Measurements from ENCODE around the gene TAF5L.
"Not testable (repeated sequence)": the region's sequence is repeated elsewhere in the genome, so short reads cannot be mapped to it uniquely, and the experiment has no call there.

TAF5L gene

GRCh38 chr1:229642376-229642775 is 16.5 kb upstream of the TAF5L start:
- no peak for DNase-seq (ENCODE audit: low spot score)

- no peak for DNase-seq (ENCODE audit: low spot score)
Measured at GRCh38 chr1:229641306-229641705, 15.4 kb upstream of the TAF5L start.

GRCh38 chr1:229640455-229640854 is 14.5 kb upstream of the TAF5L start:
- DNase-seq (ENCODE audit: low spot score) = no peak

GRCh38 chr1:229637746-229638145 is 11.8 kb upstream of the TAF5L start:
- no peak for DNase-seq (ENCODE audit: low spot score)

- DNase-seq (ENCODE audit: low spot score) = no peak
Measured at GRCh38 chr1:229636042-229636441, 10.1 kb upstream of the TAF5L start.

GRCh38 chr1:229631966-229632365 is 6.0 kb upstream of the TAF5L start:
- DNase-seq (ENCODE audit: low spot score) = no peak

- no peak for DNase-seq (ENCODE audit: low spot score)
Measured at GRCh38 chr1:229631148-229631547, 5.2 kb upstream of the TAF5L start.

- no peak for DNase-seq (ENCODE audit: low spot score)
Measured at GRCh38 chr1:229629261-229629660, 3.3 kb upstream of the TAF5L start.

GRCh38 chr1:229627003-229627402 is 1.1 kb upstream of the TAF5L start:
- DNase-seq (ENCODE audit: low spot score) = no peak

- DNase-seq (ENCODE audit: low spot score) = no peak
Measured at GRCh38 chr1:229625071-229625914, 629 bp downstream of the TAF5L start.

- no peak for DNase-seq (ENCODE audit: low spot score)
Measured at GRCh38 chr1:229624521-229625070, 1.3 kb downstream of the TAF5L start.

- DNase-seq (ENCODE audit: low spot score) = no peak
Measured at GRCh38 chr1:229623838-229624237, 2.1 kb downstream of the TAF5L start.

GRCh38 chr1:229623225-229623624 is 2.7 kb downstream of the TAF5L start:
- DNase-seq (ENCODE audit: low spot score) = no peak

- not testable (repeated sequence) for DNase-seq (ENCODE audit: low spot score)
Measured at GRCh38 chr1:229622641-229623120, 3.2 kb downstream of the TAF5L start.

GRCh38 chr1:229621663-229622062 is 4.3 kb downstream of the TAF5L start:
- no peak for DNase-seq (ENCODE audit: low spot score)

- DNase-seq (ENCODE audit: low spot score) = no peak
Measured at GRCh38 chr1:229620876-229621275, 5.0 kb downstream of the TAF5L start.

- DNase-seq (ENCODE audit: low spot score) = no peak
Measured at GRCh38 chr1:229619614-229620013, 6.3 kb downstream of the TAF5L start.

- no peak for DNase-seq (ENCODE audit: low spot score)
Measured at GRCh38 chr1:229619002-229619401, 6.9 kb downstream of the TAF5L start.

GRCh38 chr1:229617351-229618100 is 8.4 kb downstream of the TAF5L start:
- no peak for DNase-seq (ENCODE audit: low spot score)

GRCh38 chr1:229614701-229615100 is 11.2 kb downstream of the TAF5L start:
- no peak for DNase-seq (ENCODE audit: low spot score)

- DNase-seq (ENCODE audit: low spot score) = no peak
Measured at GRCh38 chr1:229613938-229614337, 12.0 kb downstream of the TAF5L start.

GRCh38 chr1:229608590-229608989 is 17.3 kb downstream of the TAF5L start:
- no peak for DNase-seq (ENCODE audit: low spot score)

GRCh38 chr1:229607370-229607769 is 18.6 kb downstream of the TAF5L start:
- no peak for DNase-seq (ENCODE audit: low spot score)

All from left forelimb (tissue), 1 donor.